Colonic mucosa (tissue), 4 donors: ENCODE data around the gene SLC25A29. TPM values are rescaled to one million over a fixed set of nuclear protein-coding genes. Genes with fewer than 3 reads are reported as not detected.

Source experiments
- DNase-seq: peaks from one replicate; pipeline ENCODE4 v3.0.0-alpha.2; 2020
- H3K27ac ChIP-seq: fragments of 200-600 bp; one replicate; pipeline ENCODE4 v1.8.0; 2021
- H3K27me3 ChIP-seq: fragments of 200-600 bp; one replicate; pipeline ENCODE4 v1.8.0; 2021
- H3K36me3 ChIP-seq: fragments of 200-600 bp; one replicate; pipeline ENCODE4 v1.8.0; 2021
- H3K4me1 ChIP-seq: fragments of 200-600 bp; one replicate; pipeline ENCODE4 v1.8.0; 2021; ENCODE audit warnings: mild to moderate bottlenecking
- H3K4me3 ChIP-seq: fragments of 200-600 bp; one replicate; pipeline ENCODE4 v1.8.0; 2021
- H3K9ac ChIP-seq, 2 donors: one replicate each; pipeline ENCODE4 v1.7.0; 2013; ENCODE audit warnings: control low read depth in 2 of 2, low read depth in 2 of 2, low read length in 2 of 2
- H3K9me3 ChIP-seq: fragments of 200-600 bp; one replicate; pipeline ENCODE4 v1.8.0; 2021
- intact Hi-C: fragments of 100-400 bp; cut with DNase I; formaldehyde crosslinking; loops from one replicate; pipeline ENCODE4 v1.14.1; 2022
- total RNA-seq, 2 donors: library from RNA; stranded (reverse); fragmentation: NEBNext Ultra II Directional in 1 of 2; extraction: Animal tissue kit (Norgen Biotek cat#: 25700) in 1 of 2; gene quantifications; one replicate each; pipeline ENCODE4 v1.2.1, GENCODE V29; 2021
- TF ChIP-seq, protein P1 (sequence below): fragments of 200-600 bp; IDR thresholded peaks from one replicate; pipeline ENCODE4 v1.8.0; 2022; ENCODE audit warnings: antibody characterized with exemption, mild to moderate bottlenecking
- donor health status: healthy.
- donor health status: DM: no; HTN: no; CAD: no.
- donor health status: DM: no; HTN: no; CAD: no.

Gene SLC25A29
- total RNA-seq, 2 donors from 2014 or later: 28.6 to 34.8 TPM

DNA sequence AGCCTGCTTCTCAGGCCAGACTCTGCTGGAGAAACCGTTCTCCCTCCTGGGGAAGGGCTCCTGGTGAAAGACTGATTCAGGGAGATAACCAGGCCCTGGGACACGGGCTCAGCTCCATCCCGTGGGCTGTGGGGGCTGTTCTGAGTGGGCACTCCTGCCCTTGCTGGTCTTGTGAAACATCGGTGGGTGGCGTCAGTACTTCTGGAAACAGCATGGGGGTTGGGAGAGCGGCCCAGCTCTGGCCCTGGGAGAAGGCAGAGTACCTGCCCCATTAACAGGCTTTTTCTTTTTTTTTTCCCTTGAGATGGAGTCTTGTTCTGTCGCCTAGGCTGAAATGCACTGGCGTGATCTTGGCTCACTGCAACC is 17.7 kb upstream of the SLC25A29 start:
- no peak overlapping the region for H3K27ac ChIP-seq
- H3K36me3 ChIP-seq: no peaks in the 10 kb centered on the region
- H3K9ac ChIP-seq: no peak overlapping the region
- TF ChIP-seq, protein P1, sequence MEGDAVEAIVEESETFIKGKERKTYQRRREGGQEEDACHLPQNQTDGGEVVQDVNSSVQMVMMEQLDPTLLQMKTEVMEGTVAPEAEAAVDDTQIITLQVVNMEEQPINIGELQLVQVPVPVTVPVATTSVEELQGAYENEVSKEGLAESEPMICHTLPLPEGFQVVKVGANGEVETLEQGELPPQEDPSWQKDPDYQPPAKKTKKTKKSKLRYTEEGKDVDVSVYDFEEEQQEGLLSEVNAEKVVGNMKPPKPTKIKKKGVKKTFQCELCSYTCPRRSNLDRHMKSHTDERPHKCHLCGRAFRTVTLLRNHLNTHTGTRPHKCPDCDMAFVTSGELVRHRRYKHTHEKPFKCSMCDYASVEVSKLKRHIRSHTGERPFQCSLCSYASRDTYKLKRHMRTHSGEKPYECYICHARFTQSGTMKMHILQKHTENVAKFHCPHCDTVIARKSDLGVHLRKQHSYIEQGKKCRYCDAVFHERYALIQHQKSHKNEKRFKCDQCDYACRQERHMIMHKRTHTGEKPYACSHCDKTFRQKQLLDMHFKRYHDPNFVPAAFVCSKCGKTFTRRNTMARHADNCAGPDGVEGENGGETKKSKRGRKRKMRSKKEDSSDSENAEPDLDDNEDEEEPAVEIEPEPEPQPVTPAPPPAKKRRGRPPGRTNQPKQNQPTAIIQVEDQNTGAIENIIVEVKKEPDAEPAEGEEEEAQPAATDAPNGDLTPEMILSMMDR: no peak
- H3K4me1 ChIP-seq: no peaks in the 10 kb centered on the region
- no peaks in the 10 kb centered on the region for H3K27me3 ChIP-seq
- no peaks in the 10 kb centered on the region for H3K9me3 ChIP-seq
- no peak for DNase-seq
- no peak overlapping the region for H3K4me3 ChIP-seq
- intact Hi-C loops: no loop called here

DNA sequence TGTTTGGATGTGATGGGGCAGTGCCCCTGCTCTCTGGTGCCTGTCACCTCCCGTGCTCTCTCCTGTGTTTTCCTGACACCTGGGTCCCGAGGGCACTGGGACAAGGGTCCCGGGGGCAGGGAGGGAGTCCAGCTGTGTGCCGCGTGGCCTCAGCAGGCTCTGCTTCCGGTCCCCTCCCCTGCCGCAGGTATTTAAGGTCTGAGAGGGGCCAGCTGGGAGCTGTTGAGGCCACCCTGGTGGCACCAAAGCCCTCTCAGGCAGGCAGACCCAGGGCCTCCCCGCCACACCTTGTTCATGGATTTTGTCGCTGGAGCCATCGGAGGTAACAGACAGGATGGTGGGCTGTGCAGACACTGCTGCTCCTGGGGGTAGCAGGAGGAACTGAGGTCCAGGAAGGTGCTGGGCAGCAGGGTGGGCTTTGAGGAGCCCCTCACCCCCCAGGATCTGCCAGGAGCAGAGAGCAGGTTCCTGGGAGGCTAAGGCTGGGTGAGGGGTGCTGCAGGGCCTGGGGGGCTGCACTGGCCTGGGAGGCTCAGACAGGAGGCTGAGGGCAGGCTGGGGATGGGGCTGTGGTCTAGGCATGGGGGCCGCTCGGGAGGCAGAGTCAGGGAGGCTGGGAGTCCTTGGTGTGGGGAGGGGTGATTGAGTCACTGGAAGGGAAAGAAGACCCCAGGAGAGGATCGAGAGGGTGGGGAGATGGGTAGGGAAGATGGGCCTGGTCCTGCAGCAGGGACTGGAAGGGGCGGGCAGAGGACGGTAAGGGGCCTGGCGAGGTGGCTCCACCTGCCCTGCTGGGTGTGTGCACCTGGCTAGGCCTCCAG is 17.1 kb upstream of the SLC25A29 start, which contains the start of gene SLC25A47:
SLC25A47 (plus strand) TSS at position 219 of the 821 bp plus-strand sequence; CDS start at position 295, 76 bp downstream.
- TF ChIP-seq, protein P1: no peak
- H3K4me1 ChIP-seq: peaks cover 2% of the 10 kb centered on the region
- no peak within 1 kb of the TSS for H3K4me3 ChIP-seq
- intact Hi-C loops: no loop called here
- H3K27ac ChIP-seq: no peak within 1 kb of the TSS
- no peak within 1 kb of the TSS for H3K9ac ChIP-seq
- H3K9me3 ChIP-seq: no peaks in the 10 kb centered on the region
- H3K27me3 ChIP-seq: no peaks in the 10 kb centered on the region
- H3K36me3 ChIP-seq: no peaks in the 10 kb centered on the region
- no peak for DNase-seq

DNA sequence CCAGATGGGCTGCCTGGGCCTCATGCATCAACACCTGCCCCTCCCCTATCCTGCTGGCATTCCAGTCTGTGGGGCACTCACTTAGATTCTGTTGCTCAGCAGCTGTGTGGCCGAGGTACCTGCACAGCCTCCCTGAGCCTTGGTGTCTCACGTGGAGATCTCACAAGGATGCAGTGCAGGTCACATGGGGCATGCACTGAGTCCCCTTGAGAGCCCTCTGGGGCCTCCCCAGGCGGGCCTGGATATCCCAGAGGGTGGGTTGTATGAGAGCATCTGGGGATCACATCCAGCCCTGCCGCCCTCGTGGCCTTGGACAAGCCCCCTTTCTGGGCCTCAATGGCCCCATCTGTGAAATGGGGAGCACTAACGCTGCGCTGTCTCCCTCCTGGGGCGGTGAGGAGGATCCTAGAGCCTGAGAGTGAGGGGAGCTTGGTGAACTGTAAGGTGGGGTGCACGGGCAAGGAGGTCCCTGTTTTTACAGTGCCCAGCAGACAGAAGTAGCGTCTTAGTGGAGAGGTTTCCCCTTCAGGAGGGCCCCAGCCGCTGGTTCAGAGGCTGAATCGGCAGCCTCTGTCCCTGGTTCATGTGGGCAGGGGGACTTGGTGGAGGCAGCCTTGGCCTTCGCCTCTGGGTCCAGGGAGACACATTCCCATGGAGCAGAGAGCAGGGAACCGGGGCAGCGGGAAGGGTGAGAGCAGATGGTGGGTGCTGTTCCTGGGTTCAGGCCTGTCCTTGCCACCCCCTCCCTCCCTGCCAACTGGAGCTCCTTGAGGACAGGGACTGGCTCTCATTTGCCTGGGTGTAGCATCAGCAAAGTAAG is 16.1 kb upstream of the SLC25A29 start:
- H3K27me3 ChIP-seq: no peaks in the 10 kb centered on the region
- intact Hi-C loops: no loop called here
- peaks cover 4% of the 10 kb centered on the region for H3K4me1 ChIP-seq
- no peak overlapping the region for H3K4me3 ChIP-seq
- H3K9ac ChIP-seq: no peak overlapping the region
- H3K27ac ChIP-seq: no peak overlapping the region
- H3K36me3 ChIP-seq: no peaks in the 10 kb centered on the region
- no peaks in the 10 kb centered on the region for H3K9me3 ChIP-seq
- TF ChIP-seq, protein P1: no peak
- DNase-seq: no peak

DNA sequence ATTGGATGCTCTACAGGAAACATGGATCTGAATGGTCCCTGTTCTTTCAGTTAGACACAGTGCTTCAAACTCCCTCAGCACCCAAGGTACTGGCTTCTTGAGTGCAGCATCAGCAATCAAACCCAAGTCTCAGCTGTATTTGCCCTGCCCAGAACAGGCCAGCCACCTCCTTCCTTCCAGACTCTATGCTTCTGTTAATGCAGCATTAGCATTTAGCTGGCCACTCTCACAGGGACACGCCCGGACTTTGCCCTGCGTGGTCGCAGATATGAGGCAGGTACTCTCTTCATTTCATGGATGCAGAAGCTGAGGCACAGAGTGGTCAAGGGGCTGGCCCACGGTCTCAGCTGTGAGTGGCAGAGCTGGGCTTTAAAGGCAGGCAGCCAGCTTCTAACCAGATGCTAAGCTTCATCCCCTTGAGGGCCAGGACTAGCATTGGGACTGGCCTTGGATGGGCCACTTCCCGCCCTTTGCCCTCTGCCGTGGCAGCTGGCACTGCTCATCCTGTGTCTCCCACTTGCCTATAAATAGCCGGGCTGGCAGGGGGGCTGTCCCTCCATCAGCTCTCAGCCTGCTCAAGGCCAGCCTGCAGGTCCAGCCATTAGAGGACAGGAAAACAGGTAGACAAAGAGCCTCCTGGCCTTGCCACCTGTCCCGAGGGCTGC is 15.4 kb upstream of the SLC25A29 start:
- intact Hi-C loops: no loop called here

More for the DNA sequence above, 15.4 kb upstream of the SLC25A29 start:
- DNase-seq: no peak
- H3K4me3 ChIP-seq: no peak overlapping the region
- H3K9ac ChIP-seq: no peak overlapping the region
- no peaks in the 10 kb centered on the region for H3K9me3 ChIP-seq
- no peaks in the 10 kb centered on the region for H3K36me3 ChIP-seq
- no peaks in the 10 kb centered on the region for H3K27me3 ChIP-seq
- H3K27ac ChIP-seq: no peak overlapping the region
- H3K4me1 ChIP-seq: peaks cover 4% of the 10 kb centered on the region
- TF ChIP-seq, protein P1: no peak
